Superior temporal gyrus (tissue), 1 donor: ENCODE results near the gene GRM7.
A peak's percentile ranks its signal among the peaks of the same experiment; 100 is the strongest.

Experiments used
- DNase-seq: peaks from one replicate; pipeline ENCODE4 v3.0.0-alpha.2; 2016; ENCODE audit errors: extremely low spot score

Gene GRM7

DNA sequence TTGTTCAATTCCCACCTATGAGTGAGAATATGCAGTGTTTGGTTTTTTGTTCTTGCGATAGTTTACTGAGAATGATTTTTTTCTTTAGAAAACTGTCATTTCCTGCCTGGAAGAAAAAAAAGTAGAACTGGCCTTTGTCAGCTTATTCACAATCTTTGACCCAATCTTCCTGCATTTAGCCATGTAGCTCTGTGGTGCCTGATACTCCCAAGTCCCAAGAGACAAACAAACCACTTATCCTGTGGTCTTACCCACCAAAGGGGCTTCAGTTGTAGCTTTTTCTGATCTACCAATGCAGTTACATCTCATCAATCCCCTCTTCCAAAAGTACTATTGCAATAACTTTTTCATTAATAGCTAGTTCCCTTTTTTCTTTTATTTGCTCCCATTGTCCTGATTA is 444.6 kb downstream of the GRM7 start:
- no peak for DNase-seq

DNA sequence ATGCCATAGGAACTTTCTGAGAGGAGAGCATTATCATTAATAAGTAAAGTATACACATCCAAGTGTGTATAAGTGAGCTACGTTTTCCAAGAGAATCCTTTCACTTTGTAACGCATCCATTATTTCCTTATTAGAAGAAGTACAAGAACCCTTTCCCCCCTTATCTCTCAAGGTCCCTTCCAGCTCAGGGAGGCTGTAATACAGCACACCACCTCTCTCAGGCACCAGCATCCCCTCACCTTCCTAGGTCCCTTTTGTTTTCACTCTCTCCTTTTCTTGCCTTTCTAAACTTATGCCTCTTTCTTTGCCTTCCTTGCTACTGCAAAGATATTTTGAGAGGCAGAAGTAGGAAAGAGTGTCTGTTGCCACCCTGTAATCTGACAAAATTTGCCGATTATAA is 446.0 kb downstream of the GRM7 start:
- no peak for DNase-seq

DNA sequence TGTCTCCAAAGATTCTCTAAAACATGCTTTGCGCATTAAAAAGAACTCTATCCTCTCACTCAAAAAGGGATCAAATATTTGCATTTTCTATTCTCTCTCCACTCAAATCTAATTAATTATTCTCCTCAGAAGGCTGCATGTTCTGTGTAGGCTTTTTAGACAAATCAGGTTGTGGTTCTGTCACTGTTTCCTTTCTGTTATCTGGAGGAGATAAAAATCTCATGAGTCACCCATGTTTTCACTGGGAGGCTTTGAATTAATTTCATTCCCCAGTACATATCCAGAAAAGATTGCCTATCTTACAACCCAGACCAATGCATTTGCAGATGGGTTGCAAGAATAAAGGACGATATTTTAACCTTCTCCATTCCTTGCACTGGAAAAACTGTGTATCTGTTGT is 446.5 kb downstream of the GRM7 start:
- DNase-seq = no peak

DNA sequence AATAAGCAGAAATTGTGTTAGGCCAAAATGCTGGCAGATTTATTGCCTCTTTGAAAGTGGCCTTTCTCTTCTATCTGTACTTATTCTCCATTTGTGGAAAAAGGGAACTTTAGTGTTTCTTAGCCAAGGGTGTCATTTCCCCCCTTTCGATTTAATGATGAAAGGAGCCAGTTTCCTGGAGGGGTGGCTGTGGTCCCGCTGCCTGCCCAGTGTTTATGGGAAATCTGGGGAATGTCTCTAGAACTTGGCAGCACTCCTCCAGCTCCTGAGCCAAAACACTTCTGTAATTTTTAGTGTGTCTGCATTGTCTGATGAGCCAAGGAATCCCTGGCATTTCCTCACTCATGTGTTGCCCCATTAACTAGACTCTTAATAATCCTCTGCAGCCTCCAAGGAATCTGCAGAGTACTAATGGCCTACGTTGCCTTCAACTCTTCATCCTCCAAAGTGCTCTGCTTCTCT is 448.8 kb downstream of the GRM7 start:
- DNase-seq = peak; percentile 29

DNA sequence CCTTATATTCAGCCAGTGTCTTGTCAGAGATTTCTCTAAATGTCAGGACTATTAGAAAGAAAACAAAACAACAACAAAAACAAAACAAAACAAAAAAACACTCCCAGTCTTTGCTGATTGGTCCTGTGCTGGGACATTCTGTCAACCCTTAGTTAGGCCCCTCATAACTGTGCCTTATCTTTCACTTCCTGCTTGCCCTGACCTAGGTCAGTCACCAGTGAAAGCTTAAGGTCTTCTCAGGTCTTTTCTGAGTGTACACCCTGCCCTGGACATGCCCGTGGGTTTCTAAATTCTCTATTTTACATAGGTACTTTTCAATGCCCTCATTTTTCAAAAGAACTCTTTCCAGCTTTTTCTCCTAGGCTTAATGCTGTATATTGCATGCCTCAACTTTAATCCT is 454.1 kb downstream of the GRM7 start:
- no peak for DNase-seq

DNA sequence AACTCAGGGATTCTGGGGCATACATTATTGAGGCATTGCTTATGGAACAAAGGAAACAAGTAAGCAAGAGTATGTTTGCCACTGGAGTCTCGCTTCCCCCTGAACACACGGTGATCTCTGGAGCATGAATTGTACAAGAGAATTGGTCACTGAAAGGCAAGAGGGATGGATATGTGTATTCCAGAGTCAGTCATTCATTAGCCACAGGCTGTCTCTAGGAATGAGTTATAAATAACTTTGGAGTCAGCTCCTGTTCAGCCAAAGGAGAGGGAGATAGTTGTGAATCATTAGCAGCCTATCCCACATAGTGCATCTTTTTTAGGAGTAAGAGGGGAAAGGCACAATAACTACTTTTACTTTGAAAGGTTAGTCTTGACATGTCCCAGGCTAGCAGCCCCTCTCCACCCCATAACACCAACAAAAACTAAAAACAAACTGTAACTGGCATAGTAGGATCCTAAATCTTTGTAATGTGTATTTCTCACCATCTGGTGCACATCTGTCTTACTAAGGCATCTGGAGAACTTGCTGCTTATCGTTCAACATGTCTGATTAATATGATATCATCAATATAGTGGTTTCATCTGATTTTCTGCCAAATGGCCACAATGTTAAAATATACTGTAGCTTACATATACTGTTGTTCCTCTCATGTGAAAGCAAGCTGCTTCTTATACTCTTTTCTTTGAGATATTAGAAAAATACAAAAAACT is 462.2 kb downstream of the GRM7 start:
- no peak for DNase-seq

DNA sequence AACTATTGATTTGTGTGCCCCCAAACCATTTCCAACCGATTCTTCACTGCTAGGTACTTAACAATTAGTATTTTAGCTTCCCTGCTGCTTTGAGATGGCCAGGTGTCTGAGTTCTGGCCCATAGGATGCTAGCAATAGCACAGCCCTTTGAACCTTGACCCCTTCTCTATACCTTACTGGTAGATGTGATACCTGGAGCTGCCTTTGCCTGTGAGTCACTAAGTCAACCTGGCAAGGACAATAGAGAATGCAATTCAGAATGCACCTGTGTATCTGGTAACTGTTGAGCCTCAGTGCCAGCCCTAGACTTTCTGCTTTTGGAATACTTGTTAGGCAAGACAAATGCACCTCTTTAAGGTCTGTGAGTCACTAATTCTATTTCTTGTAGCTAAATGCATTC is 467.4 kb downstream of the GRM7 start:
- DNase-seq = no peak

DNA sequence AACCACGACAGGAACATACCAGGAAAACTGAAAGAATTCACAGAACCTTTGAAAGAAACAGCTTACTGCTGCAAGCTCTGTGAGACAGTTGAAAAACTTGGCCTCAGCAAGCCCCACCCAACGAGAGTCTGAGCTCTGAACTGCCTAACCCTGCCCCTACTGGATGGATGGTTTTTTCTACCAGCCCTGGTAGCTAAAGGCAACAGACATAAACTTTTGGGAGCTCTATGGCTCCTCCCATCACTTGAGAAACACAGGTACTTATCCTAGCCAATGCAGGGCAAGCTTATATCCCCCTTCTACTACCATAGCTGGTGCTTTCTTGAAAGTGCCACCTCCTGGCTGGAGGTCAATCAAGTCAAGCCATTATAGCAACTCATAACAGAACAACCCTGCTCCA is 471.8 kb downstream of the GRM7 start:
- DNase-seq = no peak

DNA sequence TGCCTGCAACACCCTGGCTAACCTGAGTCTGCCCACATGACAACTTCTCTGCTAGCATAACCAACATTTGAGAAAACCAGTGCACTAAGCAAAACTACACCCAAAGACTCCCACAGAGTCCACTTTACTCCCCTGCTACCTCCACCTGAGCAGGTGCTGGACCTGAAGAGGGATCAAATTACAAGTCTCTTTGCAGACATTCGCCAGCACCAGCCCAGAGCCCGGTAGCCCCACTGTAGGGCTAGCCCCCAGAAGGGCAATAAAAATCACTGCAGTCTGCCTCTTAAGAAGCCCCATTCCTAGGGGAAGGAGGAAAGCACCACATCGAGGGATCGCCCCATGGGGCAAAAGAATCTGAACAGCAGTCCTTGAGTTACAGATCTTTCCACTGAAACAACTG is 472.2 kb downstream of the GRM7 start:
- no peak for DNase-seq

DNA sequence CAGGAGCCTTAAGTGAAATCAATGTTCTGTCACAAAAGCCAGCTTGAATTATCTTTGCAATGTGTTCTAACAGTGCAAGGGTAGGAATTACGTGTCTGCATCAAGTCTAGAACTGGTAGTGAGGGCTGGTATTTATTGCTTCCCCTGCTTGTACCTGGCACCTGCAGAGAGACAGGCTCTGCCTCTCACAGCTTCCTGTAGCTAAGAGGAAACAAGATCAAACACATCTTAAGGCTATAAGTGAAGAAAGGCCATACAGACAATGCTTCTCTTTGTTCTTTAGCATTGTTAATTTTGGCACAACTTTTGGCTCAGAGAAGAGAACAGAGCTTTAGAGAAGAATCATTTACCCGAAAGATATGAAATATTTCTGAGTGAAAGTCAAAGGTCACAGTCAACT is 479.9 kb downstream of the GRM7 start:
- DNase-seq = no peak

DNA sequence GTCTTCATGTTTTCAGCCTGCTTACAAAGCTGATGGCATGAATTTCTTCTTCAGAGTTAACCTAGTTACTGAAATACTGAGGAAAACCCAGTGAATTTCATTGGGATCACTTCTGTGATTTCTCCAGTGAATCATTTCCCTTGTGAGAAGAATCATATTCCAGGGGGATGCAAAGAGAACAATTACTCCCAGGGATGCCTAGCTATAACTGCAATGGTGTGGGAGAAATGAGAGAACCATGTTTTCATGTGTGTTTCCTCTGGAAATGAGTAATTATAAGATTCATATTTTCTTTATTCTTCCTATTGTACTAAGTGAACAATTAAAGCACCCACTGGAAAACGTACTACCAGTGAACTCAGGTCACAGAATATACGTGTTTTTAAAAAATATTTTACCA is 485.4 kb downstream of the GRM7 start:
- no peak for DNase-seq

DNA sequence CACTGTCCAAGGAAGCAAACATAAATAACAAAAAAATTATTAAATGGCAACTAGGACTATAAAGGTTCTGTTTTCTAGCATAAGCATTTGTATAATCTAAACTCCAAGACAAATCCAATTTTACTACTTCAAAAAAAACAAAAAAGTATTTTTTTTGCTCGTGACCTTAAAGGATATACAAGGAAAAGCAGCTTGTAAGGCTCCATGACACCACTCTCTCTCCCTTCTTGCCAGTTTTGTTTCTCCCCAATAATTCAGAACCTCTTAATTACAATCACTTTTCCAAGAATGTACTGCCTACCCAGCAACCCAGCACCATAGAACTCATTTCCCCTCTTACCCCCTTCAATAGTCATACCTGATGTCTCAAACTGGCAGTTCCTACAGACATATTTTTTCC is 496.2 kb downstream of the GRM7 start:
- no peak for DNase-seq

DNA sequence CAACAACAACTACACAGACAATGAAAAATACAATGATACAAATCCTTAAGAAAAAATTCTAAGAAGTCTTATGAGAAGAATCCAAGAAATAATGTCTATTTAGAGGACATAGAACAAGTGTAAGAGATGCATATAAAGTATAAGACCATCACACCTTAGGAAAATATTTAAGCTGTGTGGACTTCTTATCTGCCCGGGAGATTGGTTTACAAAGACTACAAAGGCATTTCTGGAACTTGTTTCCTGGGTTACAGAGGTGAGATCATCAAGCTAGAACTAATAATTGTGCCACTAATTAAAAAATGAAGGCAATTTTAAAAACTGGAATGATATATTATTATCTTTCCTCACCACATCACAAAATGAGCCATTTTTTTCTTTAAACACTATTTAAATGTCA is 507.1 kb downstream of the GRM7 start:
- DNase-seq = no peak

DNA sequence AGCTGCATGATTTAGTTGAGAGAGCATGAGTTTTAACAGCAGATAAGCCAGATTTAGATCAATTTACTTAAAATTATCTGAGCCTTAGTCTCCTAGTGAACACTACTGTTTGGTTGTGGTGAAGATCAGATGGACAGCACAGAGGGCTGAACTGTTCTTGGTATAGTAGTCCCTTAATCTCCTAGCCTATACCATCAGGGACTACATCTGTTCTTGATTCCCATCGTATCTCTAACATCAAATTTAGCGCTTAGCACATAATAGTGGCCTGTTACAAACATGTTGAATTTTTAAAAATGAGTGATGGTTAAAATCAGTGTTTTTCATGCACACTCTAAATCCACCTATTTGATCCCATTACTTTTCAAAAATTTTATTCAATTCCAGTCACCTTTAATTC is 507.7 kb downstream of the GRM7 start:
- no peak for DNase-seq

DNA sequence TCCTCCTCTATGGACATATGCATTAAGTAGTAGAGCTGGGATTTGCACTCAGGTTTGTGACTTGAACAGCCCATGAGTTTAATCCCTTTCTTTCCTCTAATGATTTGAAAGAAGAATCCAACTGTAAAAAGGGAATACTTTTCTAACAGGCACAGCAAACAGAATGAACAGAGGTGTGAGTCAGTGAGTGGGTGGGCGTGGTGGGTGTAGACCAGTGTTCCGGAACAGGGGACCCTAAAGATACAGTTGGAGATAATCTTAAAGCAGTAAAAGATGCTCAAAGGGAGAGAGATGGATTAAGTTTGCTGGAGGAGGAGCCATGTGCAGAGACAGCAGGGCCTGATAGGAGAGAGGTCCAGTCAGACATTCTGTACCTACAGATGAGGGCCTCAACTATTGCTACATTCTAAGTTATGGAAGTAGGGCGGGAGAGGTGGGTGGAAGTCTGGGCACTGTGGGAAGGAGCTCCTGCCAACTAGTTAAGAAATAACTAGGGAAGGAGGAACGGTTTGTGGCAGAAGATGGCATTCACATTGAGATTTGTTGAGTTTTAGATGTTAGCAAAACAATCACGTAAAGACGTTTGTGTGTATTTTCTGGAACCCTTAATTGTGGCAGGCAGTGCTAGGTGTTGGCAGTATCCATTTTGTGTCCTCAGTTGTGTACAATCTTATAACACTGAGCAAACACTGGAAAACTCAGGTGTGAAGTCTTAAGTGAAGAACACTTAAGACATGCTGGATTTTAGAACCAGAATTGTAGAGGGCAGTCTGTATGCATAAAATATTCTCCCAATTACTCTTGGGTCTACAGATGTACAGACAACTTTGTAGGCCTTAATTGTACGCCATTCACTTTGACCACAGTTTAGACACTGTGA is 511.0 kb downstream of the GRM7 start:
- DNase-seq = peak; percentile 37

DNA sequence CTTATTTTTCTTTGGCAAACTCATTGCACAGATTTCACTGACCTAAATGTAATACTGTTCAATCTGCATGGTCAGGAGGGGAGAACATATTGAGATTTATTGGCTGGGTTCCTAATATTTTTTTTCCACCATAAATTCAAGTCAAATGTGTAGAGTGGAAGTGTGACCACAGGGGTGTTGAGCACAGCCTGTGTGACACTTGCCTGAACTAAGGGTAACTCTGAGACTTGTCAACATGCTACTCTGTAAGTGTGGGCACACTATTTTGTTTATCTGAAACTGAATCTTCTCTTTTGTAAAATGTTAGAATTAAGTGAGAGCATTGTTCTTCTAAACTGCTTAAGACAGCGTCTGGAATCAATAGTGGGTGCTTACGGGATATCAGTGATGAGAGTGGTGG is 516.2 kb downstream of the GRM7 start:
- DNase-seq = no peak

DNA sequence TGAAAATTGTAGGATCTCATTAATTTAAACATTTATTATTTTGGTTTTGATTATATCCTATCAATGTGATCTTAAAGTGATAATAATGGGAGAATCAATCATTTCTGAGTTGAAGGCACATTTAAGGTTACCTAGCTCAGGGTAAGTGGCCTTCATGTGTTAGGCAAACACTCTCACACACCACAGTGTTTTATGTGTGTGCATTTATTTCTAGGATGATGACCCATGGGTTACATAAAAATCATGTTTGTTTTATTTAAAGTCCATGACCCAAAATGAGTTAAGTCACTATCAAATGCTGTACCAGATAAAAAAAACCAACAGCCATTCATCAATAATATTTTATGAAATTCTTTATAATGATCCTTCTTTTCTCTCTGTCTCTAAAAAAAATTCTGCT is 520.8 kb downstream of the GRM7 start:
- DNase-seq = no peak

DNA sequence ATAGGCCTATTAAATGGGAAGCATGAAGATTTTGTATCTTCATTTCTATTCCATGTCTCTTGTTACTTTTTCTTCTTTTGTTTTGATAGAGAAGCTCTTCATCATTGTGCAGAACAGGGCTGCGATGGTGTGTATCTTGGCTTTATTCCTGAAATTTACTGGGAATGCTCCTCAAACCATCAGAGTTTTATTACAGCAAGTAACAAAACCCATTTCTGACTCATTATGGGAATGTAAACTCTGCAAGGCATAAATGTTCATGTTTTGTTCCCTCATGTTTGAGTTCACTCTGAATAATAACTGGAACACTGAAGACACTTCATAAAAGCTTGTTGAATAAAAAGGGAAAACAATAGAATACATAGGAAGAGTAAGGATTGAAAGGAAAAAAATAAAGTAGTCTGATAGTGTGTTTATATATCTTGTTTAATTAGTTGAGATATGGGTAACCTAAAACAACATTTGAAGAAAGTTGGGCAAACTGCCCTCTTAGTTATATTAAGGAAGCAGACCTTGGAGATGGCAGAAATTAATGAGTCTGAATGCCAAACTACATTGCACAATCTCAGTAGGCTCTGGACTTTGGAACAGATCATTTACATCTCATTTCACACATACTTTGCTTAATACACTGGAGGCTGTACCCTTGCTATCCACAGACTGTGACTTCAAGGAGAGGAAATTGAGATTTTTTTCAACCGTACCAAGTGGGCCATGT is 521.5 kb downstream of the GRM7 start:
- no peak for DNase-seq

DNA sequence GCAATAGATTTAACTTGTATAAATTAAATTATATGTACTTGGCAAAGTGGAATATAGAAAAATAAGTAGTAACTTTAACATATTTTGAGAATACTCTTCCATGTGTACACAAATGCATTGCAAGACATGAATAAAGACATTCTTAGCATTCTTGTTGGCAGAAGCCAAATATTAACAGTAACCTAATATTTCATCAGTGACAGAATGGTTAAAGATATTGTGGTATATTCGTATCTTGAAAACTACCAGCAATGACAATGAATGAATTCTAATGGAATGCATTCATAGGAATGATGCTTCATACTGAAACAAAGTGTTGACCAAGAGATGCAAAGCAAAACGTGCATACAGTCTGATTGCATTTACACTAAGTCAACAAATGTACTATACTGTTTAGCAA is 524.7 kb downstream of the GRM7 start:
- DNase-seq = no peak

DNA sequence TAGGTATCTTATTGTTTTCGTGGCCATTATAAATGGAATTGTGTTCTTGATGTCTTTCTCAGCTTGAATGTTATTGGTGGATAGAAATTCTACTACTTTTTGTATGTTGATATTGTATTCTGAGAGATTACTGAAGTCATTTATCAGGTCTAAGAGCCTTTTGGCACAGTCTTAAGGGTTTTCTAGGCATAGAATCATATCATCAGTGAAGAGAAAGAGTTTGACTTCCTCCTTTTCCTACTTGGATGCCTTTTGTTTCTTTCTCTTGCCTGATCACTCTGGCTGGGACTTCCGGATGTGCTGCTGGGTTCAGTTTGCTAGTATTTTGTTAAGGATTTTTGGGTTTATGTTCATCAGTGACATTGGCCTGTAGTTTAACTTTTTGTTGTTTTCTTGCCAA is 527.1 kb downstream of the GRM7 start:
- DNase-seq = no peak

DNA sequence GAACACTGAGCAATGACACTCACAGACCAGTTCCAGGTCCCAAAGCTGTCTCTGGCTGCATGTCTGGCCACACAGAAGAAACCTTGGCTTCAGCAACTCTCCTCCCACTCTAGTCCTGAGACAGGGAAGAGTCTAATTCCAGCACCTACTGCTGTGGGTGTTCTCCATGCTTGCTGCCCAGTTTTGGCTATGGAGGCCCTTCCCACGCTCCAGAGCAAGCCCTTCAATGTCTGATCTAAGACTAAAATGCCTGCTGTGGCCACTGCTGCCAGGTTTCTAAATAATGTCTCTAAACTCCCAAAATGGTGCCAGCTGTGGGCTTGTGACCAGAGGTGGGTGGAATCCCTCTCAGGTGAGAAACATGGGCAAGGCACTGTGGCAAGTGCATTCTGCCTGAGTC is 531.3 kb downstream of the GRM7 start:
- peak; percentile 38 for DNase-seq

DNA sequence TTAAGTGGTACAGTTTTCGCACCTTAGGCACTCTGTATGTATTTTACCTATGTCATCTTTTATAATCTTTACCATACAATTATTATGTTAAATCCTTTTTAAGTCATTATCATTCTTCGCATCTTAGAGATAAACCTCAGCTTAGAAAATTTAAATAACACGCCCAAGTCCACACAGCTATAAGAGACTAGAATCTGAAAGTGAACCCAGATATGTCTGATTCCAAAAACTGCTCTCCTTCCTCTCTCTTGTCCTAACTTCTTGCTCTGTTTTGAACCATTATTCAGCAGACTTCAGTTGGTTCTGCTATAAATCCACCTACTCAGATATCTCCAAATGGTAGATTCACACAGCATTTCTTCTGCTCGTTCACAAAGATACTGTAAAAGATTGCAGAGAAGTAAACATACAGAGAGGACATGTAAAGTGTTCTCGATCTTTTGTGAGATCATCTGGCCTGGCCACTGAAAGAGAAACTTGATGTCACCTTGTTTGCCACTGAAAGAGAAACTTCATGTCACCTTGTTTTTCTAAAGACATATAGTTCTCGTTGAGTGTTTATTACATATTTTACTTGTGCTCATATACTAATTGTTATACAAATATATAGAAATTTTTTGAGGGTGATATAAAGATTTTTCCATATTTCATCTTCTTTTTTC is 533.2 kb downstream of the GRM7 start:
- no peak for DNase-seq
